ENCODE data around the gene CRLF3. TPM values are rescaled to one million over a fixed set of nuclear protein-coding genes. Genes with fewer than 3 reads are reported as not detected.

The CRLF3 gene
- 16.6 and 21.6 TPM in 2 replicates for total RNA-seq

DNA sequence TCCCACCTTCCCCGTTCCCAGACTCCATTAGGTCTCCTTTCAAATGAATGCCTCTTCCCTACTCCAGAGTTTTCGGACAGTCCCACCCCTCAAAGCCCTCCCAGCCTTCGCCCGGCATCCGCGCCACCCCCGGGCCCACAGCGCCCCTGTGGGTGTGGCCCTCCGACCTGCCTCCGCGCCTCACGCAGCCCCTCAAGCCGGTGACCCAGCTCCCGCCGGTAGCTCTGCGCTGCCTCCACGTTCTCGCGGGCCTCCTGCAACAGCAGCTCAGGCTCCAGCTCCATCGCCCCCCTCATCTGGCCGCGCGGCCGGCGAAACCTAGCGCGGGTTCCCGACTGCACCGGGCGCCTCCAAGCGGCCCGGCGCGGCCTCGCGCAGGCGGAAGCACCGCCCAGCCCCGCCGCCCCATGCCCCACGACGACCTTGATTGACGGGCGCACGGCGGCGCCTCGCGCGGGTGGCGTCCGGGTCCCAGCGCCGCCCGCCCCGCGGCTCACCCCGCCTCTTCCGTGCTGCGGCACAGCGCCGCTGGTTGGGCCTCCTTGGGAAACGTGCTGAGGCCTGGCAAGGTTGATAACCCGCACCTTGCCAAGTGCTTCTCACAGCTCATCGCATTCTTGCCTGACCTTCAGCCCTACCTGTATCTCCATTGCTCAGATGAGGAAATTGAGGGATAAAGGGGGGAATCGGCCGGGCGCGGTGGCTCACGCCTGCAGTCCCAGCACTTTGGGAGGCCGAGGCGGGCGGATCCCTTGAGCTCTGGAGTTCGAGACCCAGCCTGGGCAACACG lies at the start of gene CRLF3:
Gene CRLF3 (minus strand): TSS at position 337 of the 790 bp plus-strand sequence. CDS start 41 bp downstream, at position 296.

DNA sequence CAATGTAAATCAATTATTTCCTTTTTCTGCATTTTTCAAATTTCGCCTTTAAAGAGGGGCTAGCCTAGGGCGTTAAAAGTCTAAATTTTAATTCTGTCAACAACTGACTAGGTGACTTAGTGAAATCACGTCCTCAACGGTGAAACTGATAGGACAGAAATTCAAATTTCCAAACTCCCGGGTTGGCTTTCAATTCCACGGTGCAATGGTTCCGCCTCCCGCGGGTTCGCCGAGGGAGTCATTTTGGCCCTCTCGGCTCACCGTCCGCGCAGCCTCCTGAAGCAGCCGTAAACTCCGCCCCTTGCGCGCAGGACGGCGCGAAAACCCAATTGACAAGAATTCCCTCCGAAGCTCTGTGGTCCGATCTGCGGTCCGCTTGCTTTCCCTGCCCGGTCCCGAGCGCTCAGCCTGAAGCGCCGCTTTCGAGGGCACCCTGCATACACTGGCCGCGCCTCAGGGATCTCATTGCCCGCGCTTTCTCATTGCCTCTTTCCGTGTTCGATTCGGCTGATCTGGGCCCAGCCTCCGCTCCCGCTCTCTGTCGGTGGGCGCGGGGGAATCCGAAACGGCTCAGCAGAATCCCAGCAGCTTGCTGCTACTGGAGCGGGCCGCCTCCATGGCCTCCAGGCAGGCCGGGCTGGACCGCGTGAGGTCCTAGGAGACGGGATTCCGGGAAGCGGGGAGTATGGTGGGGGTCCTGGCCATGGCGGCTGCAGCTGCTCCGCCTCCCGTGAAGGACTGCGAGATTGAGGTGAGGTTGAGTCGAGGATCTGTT lies 7.4 kb upstream of the CRLF3 start, which contains the start of gene ATAD5:
Gene ATAD5 (plus strand): TSS at position 304 of the 775 bp plus-strand sequence. CDS start 382 bp downstream, at position 686.

Other genes with a start within 250 kb of the CRLF3 start
- 0.89 and 3.0 TPM in 2 replicates for gene ATAD5, start 7.3 kb upstream of the CRLF3 start, total RNA-seq
- 8.0 and 13.1 TPM in 2 replicates for gene TEFM, start 81.5 kb upstream of the CRLF3 start, total RNA-seq
- 0.60 TPM in 1 of 2 replicates, not detected in the other for gene ADAP2, start 97.3 kb upstream of the CRLF3 start, total RNA-seq
- gene RNF135, start 146.3 kb upstream of the CRLF3 start, total RNA-seq: 6.8 and 7.8 TPM in 2 replicates